GM18499 (cell line): ENCODE data around the gene TTC12.
A peak's percentile ranks its signal among the peaks of the same experiment; 100 is the strongest.

Experiments
- ATAC-seq: cut with Tn5 transposase; IDR thresholded peaks from one replicate; pipeline ENCODE4 v1.9.1; 2021; ENCODE audit warnings: moderate number of reproducible peaks; ENCODE audit not compliant: insufficient read depth, unreplicated experiment

TTC12 gene

DNA sequence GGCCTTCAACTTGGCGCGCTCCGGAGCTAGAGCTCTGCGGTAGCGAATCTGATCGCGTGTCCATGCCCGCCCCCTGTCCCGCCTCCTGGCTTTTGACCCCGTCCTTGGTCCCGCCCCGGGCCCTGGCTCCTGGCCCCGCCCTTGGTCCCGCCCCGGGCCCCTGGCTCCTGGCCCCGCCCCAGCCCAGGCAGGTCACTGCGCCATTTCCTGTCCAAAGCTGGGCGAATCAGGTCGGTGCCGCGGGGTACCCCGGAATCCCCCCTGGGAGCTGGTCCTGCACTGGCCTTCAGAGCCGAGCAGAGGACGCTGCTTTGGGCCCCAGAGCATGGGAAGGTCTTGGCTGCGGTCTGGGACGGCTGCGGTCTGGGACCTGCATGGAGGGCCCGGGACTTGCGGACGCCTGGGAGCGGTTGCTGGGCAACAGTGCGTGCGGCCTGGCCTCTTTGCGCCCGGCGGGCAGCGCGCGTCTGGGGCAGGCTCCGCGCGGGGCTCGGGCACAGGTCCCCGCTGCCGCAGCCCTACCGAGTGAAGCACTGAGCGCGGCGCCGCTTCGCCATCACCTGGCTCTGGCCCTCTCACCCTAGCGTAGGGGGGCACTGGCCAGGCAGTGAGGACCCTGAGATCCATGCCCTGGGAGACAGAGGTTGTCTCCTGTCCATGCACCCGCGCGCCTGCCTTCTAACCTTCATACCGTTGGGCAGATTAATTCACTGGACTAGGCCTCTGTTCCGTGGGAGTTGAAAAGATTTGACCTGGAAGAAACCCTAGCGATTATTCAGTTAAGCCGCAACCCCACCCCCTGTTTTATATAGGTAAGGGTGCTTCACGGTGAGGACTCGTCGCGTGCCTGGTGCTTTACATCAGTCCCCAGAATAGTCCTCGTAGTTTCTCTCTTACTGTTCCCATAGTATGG is at the start of gene TTC12:
TSS of gene TTC12 (plus strand) at position 195 of the 913 bp plus-strand sequence. CDS start 1,675 bp downstream, outside the sequence.
- peak; percentile 82 for ATAC-seq

DNA sequence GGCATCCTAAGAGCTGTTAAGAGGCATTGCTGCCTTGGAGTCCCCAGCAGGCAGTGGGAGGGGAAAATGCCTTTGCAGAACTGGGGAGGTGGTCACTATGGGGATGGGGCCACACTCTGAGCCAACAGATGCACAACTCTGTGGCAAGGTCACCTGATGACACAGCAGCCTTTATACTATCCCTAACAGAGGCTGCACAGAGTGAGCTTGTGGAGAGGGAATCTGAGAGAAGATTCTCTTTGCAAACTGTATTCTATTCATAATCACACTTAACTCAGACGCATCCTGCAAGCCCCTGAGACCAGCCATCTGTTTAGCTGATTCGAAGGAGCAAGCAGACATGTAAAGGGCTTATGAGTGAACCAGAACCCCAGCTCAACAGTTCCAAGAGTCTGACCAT is 49.0 kb upstream of the TTC12 start:
- no peak for ATAC-seq

DNA sequence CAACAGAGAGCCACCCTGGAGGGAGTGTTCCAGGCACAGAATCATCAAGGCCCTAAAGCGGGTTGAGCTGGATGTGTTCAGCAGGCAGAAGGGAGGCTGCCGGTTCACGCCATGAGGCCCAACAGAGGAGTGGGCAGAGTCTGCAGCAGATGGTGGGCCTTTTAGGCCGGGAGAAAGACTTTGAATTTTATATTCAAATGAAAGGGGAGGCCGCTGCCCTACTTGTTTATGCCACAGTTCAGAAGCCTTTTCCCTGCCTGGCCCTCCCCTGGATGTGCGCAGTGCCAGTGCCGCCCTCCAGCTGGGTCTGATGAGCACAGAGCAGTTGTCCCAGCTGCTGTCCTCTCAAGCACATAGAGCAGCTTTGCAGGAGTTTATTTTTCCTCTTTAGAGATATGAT is 46.9 kb upstream of the TTC12 start:
- no peak for ATAC-seq

GRCh38 chr11:113269096-113269495 is 45.3 kb upstream of the TTC12 start:
- no peak for ATAC-seq

DNA sequence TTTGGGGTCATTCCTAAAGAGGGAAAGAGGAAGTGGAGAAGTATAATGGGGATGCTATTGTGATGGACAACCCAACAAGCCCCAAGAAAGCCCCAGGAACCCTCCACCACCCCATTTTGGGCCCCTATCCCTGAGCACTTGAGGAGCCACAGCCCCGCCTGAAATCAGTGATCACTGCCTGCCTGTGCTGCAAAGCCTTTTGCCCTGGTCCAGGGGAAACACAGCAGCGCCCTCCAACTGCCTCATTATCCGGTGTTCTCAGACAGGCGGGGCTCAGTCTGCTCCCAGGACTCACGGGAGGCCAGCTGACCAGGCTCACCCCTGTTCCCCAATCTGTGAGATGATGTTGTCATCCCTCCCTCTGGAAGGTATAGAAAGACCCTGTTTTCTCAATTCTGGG is 44.7 kb upstream of the TTC12 start:
- ATAC-seq: no peak

DNA sequence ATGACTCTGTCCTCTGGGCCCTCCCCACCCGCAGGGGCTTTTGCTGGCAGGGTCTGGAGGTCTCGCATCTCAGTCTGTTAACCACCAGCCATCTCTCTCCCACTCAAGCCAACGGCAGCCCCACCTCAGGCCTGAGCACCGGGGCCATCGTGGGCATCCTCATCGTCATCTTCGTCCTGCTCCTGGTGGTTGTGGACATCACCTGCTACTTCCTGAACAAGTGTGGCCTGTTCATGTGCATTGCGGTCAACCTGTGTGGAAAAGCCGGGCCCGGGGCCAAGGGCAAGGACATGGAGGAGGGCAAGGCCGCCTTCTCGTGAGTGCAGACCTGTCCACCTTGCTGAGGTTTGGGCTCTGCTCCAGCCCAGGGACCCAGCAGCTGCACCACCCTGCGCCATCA is 44.3 kb upstream of the TTC12 start:
- ATAC-seq: no peak

DNA sequence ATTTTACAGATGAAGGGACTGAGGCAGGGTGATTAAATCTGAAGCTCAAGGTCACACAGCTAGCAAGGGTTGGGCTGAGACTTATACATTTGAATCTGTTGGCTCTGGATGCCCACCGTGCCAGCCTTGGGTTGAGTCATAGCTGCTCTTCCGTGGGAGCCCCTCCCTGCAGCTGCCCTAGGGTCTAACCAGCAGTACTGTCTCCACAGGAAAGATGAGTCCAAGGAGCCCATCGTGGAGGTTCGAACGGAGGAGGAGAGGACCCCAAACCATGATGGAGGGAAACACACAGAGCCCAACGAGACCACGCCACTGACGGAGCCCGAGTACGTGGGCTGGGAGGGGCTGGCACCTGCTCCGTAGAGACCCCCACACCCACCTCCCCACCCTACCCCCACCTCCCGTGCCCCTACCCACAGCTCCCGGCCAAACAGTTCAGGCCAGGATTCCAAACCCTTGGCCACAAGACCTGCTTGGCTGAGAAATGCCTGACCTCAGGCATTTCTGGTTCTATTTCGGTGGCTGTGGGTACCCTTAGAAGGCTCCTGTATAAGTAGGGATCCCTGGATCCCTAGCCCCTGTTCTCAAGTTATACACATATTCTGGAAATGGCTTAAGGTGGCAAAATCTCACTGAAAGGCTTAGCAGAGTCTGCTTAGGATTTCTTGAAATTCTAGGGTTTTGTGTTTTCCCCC is 42.7 kb upstream of the TTC12 start:
- no peak for ATAC-seq

- no peak for ATAC-seq
Observed at GRCh38 chr11:113272281-113272680, 42.1 kb upstream of the TTC12 start.

- no peak for ATAC-seq
Observed at GRCh38 chr11:113272927-113273615, 41.3 kb upstream of the TTC12 start.

- no peak for ATAC-seq
Observed at GRCh38 chr11:113273720-113274119, 40.7 kb upstream of the TTC12 start.

DNA sequence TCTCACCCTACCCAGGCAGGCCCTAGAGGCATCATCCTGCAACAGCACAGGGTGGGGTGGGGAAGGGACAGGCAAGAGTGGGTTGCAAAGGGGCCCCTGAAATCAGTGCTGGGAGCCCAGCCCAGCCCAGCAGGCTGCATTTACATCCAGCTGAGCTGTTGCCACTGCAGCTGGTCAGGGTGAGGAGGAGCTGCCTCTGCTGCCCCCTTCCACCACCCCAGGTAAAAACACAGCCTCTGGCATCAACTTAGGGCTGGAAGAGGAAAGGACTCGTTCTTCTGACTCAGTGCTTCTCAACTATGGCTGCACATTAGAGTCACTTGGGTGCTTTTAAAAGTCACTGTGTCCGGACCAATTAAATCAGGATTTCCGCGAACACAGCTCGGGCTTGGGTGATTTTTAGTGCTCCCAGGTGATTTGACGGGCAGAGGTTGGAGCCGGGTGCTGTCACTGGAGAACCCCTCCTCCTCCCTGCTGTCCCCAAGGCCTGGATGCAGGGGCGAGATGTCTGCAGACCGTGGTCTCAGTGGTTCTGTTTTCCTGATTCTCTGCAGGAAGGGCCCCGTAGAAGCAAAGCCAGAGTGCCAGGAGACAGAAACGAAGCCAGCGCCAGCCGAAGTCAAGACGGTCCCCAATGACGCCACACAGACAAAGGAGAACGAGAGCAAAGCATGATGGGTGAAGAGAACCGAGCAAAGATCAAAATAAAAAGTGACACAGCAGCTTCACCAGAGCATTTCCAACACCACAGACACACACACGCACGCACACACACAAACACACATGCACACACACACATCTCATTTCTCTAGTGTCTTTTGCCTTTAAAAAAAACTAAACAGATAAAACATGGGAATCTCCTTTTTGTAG is 39.4 kb upstream of the TTC12 start:
- ATAC-seq: no peak

- no peak for ATAC-seq
Observed at GRCh38 chr11:113275602-113276001, 38.8 kb upstream of the TTC12 start.

- ATAC-seq: no peak
Observed at GRCh38 chr11:113276466-113276865, 37.9 kb upstream of the TTC12 start.

DNA sequence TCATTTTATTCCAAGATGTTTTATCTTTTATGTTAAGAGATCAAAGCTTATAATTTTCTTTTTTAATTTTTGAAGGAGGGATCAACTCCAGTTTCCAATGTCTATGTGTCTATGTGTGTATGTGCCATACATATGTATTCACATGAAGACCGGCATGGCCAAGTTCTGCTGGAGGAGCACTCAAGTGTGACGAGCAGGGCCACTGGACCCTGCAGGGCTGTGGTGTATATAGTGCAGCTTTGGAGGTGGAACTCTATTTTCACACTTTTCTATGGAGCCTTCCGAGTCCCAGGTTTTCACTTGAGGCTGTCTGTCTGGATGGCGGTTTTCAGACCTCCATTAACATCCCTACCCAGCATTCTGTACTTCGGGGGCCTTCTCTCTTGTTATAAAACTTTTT is 36.5 kb upstream of the TTC12 start:
- no peak for ATAC-seq

DNA sequence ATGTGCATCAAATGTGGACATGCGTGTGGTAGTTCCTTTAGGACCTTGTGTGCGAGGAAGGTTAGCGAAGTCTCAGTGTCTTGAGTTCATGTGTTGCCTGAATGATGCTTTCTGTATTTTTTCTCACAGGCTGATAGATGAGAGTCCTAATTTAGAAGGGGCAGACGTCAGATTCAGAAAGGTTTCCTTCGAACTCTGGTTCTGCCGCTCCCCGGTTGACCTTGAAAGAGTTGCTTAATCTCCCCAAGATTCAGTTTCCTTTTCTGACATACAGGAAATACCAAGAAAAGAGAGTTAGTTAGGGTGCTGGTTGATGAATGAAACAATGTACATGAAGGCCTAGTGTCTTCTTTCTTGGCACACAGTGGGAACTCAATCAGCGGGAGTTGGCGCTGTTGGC is 35.9 kb upstream of the TTC12 start:
- ATAC-seq: no peak

- no peak for ATAC-seq
Observed at GRCh38 chr11:113278925-113279324, 35.5 kb upstream of the TTC12 start.

DNA sequence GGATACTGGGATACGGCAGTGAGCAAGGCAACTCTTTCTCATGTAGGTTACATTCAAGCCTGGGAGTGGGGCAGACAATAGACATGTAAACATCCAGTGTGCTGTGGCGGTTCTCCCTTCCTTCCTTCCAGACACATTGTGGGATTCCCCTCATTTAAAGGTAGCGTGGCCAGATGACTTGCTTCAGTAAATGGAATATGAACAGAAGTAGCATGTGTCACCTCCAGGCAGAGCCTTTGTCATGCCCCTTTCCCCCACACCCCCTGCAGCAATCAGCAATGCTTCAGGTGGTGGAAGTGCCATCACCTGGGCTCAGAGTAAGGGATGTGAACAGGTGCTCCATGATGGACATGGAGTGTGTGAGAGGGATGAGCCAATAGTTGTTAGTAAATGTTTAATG is 34.8 kb upstream of the TTC12 start:
- no peak for ATAC-seq

- no peak for ATAC-seq
Observed at GRCh38 chr11:113281052-113281725, 33.2 kb upstream of the TTC12 start.

- ATAC-seq: no peak
Observed at GRCh38 chr11:113282898-113283437, 31.4 kb upstream of the TTC12 start.
